Neural cell (in vitro differentiated cells): ENCODE data around the gene PCED1A.

Experiments
- CTCF ChIP-seq: fragments of 450-650 bp; IDR thresholded peaks from 2 replicates; pipeline ENCODE4 v1.5.1; 2014; ENCODE audit warnings: antibody characterized with exemption, mild to moderate bottlenecking, moderate library complexity; ENCODE audit not compliant: poor library complexity, severe bottlenecking
- POLR2AphosphoS5 ChIP-seq: IDR thresholded peaks from 2 replicates; pipeline ENCODE4 v1.6.1; 2012

DNA sequence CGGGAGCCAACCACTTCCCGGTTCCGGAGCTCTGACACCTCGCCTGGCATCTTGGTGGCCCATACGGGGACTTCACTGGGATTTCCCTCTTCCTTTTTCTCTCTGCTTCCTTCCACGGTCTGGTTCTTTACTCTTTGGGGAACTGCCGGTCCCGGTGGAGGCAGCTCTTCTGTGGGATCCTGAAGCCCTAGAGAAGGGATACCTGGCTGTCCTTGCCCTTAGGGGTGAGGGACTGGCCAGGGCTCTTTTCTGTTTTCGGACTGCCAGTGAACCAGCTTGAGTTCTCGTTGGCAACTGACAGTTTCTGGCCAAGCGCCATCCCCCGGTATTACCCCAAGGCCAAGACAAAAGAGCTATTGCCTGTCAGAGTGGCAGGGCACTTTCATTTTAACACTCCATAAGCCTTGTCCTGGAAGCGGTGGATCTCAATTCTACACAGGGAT is 39.1 kb downstream of the PCED1A start:
- TF ChIP-seq CTCF = no peak
- no peak for TF ChIP-seq POLR2AphosphoS5
